Ureter (tissue), 1 donor: Measurements from ENCODE around the gene CDKN2AIP. TPM values are rescaled to one million over a fixed set of nuclear protein-coding genes. Genes with fewer than 3 reads are reported as not detected.

ENCODE experiments used
- DNase-seq: peaks from one replicate; pipeline ENCODE4 v3.0.0-alpha.2; 2020; ENCODE audit warnings: low spot score
- total RNA-seq: library from RNA; stranded (reverse); gene quantifications from one replicate; pipeline ENCODE4 v1.2.4, GENCODE V29; 2023
- donor health status: DM: yes; HTN: yes; CAD: no.

The CDKN2AIP gene
- total RNA-seq, 1 donor from 2014 or later, result 15.0 TPM

GRCh38 chr4:183495184-183495583 lies 50.7 kb downstream of the CDKN2AIP start:
- DNase-seq, result no peak

Other genes starting within 250 kb of the CDKN2AIP start
- not detected for gene CLDN22, start 124.4 kb upstream of the CDKN2AIP start, total RNA-seq
- gene CLDN24, start 122.2 kb upstream of the CDKN2AIP start, total RNA-seq, result not detected
- 10.3 TPM for gene ING2, start 60.4 kb downstream of the CDKN2AIP start, total RNA-seq
- gene RWDD4, start 214.5 kb downstream of the CDKN2AIP start, total RNA-seq, result 17.3 TPM
- gene TRAPPC11, start 214.7 kb downstream of the CDKN2AIP start, total RNA-seq, result 49.4 TPM